Myocyte (in vitro differentiated cells): ENCODE data around the gene RINL. TPM values are rescaled to one million over a fixed set of nuclear protein-coding genes. Genes with fewer than 3 reads are reported as not detected.
A peak's percentile ranks its signal among the peaks of the same experiment; 100 is the strongest.

ENCODE experiments used
- DNase-seq: peaks from one replicate; pipeline ENCODE4 v3.0.0-alpha.2; 2012; ENCODE audit warnings: low read depth
- total RNA-seq: library from RNA; depleted of rRNA; stranded (reverse); fragments of >200 nt; gene quantifications from 2 replicates; pipeline ENCODE4 v1.2.3, GENCODE V29; 2014

RINL gene
- total RNA-seq, 1 donor from 2014 or later = 8.3 TPM

GRCh38 chr19:38850436-38850975 is 27.6 kb downstream of the RINL start:
- no peak for DNase-seq

GRCh38 chr19:38849860-38850435 is 28.1 kb downstream of the RINL start, which contains the start of gene HNRNPL:
HNRNPL (minus strand) TSS chr19:38849986; CDS start chr19:38849966, 20 bp downstream.
- peak; percentile 100 for DNase-seq

GRCh38 chr19:38849147-38849859 is 28.8 kb downstream of the RINL start:
- DNase-seq = peak; percentile 97

GRCh38 chr19:38848299-38849146 is 29.6 kb downstream of the RINL start:
- peak; percentile 66 for DNase-seq

- no peak for DNase-seq
Measured at GRCh38 chr19:38846097-38846496, 32.0 kb downstream of the RINL start.

- peak; percentile 92 for DNase-seq
Measured at GRCh38 chr19:38845374-38846024, 32.6 kb downstream of the RINL start.

GRCh38 chr19:38844093-38844686 is 33.9 kb downstream of the RINL start:
- no peak for DNase-seq

- DNase-seq = no peak
Measured at GRCh38 chr19:38843175-38843758, 34.8 kb downstream of the RINL start.

GRCh38 chr19:38842439-38843174 is 35.5 kb downstream of the RINL start:
- no peak for DNase-seq

GRCh38 chr19:38841787-38842438 is 36.2 kb downstream of the RINL start:
- no peak for DNase-seq

- DNase-seq = no peak
Measured at GRCh38 chr19:38841180-38841766, 36.8 kb downstream of the RINL start.

GRCh38 chr19:38840583-38840968 is 37.5 kb downstream of the RINL start:
- peak; percentile 80 for DNase-seq

GRCh38 chr19:38839816-38840582 is 38.1 kb downstream of the RINL start:
- no peak for DNase-seq

- no peak for DNase-seq
Measured at GRCh38 chr19:38838986-38839761, 38.9 kb downstream of the RINL start.

- DNase-seq = no peak
Measured at GRCh38 chr19:38838208-38838985, 39.7 kb downstream of the RINL start.

- no peak for DNase-seq
Measured at GRCh38 chr19:38837656-38838121, 40.4 kb downstream of the RINL start.
